Measurements from ENCODE around the gene DNAH8.

GRCh38 chr6:38843798-38844197, 128.7 kb downstream of the DNAH8 start:
- TF ChIP-seq EZH2 (IDR thresholded peaks at IDR 0.05; ENCODE audit: low read length, unreplicated experiment) (no peak), CTCF (conservative IDR thresholded peaks at IDR 0.05; ENCODE audit: low read depth, low read length) (no peak), EZH2phosphoT487 (IDR thresholded peaks at IDR 0.05; ENCODE audit: borderline replicate concordance, low read length) (no peak)
